A673 (cell line): ENCODE data around the gene TFR2. TPM values are rescaled to one million over a fixed set of nuclear protein-coding genes. Genes with fewer than 3 reads are reported as not detected.

ENCODE experiments used
- BruUV-seq: library from RNA; stranded (reverse); fragments of 400-500 nt; replicated peaks from 2 replicates; lab custom pipeline; 2021; lab: Mats Ljungman, UMichigan
- CTCF ChIA-PET: fragments of 300-600 bp; sonication (Branson Sonifier 250); formaldehyde crosslinking; loops from one replicate; lab custom pipeline; 2022; ENCODE audit warnings: antibody characterized with exemption; lab: Charles Lee
- POLR2A ChIA-PET: fragments of 300-600 bp; sonication (Branson Sonifier 250); formaldehyde crosslinking; loops from one replicate; lab custom pipeline; 2022; ENCODE audit warnings: antibody characterized with exemption; ENCODE audit not compliant: low non-redundant PET; lab: Charles Lee
- DNase-seq: peaks from one replicate; pipeline ENCODE4 v3.0.0-alpha.2; 2015; ENCODE audit warnings: low spot score
- H3K27ac ChIP-seq: fragments of 200-600 bp; sonication (generic); 2 replicates; pipeline ENCODE4 v1.5.1; 2016; ENCODE audit warnings: mixed run types, low read depth, mild to moderate bottlenecking, mixed read lengths, antibody characterized with exemption, low read length; ENCODE audit not compliant: poor library complexity, severe bottlenecking
- H3K27me3 ChIP-seq: fragments of 200-600 bp; sonication (generic); replicated peaks from 2 replicates; pipeline ENCODE4 v1.6.1; 2017; ENCODE audit warnings: mixed run types, low read depth, mild to moderate bottlenecking, mixed read lengths, antibody characterized with exemption, low read length; ENCODE audit not compliant: insufficient read depth, poor library complexity
- H3K36me3 ChIP-seq: fragments of 200-600 bp; sonication (generic); 2 replicates; pipeline ENCODE4 v1.6.1; 2016; ENCODE audit warnings: mixed run types, mild to moderate bottlenecking, mixed read lengths, antibody characterized with exemption, low read length; ENCODE audit not compliant: insufficient read depth, poor library complexity, severe bottlenecking
- H3K4me1 ChIP-seq: fragments of 200-600 bp; sonication (generic); 2 replicates; pipeline ENCODE4 v1.6.1; 2017; ENCODE audit warnings: mixed run types, mild to moderate bottlenecking, mixed read lengths, antibody characterized with exemption, low read length; ENCODE audit not compliant: insufficient read depth, poor library complexity, severe bottlenecking
- H3K4me3 ChIP-seq: fragments of 200-600 bp; sonication (generic); 2 replicates; pipeline ENCODE4 v1.5.1; 2016; ENCODE audit warnings: low read depth, mixed run types, mild to moderate bottlenecking, mixed read lengths, low read length; ENCODE audit not compliant: poor library complexity, severe bottlenecking
- H3K9me3 ChIP-seq: fragments of 200-600 bp; sonication (generic); 2 replicates; pipeline ENCODE4 v1.6.1; 2016; ENCODE audit warnings: mixed run types, low read depth, mild to moderate bottlenecking, mixed read lengths, antibody characterized with exemption, low read length; ENCODE audit not compliant: poor library complexity, severe bottlenecking
- EZH2 ChIP-seq: fragments of 200-600 bp; sonication (generic); IDR thresholded peaks from 2 replicates; pipeline ENCODE4 v1.6.1; 2017; ENCODE audit warnings: borderline replicate concordance, low read depth, mild to moderate bottlenecking, mixed read lengths, antibody characterized with exemption, low read length; ENCODE audit not compliant: poor library complexity, severe bottlenecking
- intact Hi-C: fragments of 100-400 bp; cut with micrococcal nuclease; formaldehyde crosslinking; loops from one replicate; pipeline ENCODE4 v1.10.0; 2022; ENCODE audit not compliant: unreplicated experiment
- total RNA-seq: library from RNA; stranded (reverse); gene quantifications from 2 replicates; pipeline ENCODE4 v1.2.3, GENCODE V29; 2021
- TF ChIP-seq, protein P1 (sequence below): fragments of 300-800, 200-600 bp; sonication (generic); conservative IDR thresholded peaks from 2 replicates; pipeline ENCODE4 v1.5.1; 2017; ENCODE audit warnings: low read depth, mild to moderate bottlenecking, antibody characterized with exemption, low read length, moderate library complexity, mixed read lengths

Gene TFR2
- total RNA-seq, 1 experiment from 2014 or later, result 2.0 TPM

DNA sequence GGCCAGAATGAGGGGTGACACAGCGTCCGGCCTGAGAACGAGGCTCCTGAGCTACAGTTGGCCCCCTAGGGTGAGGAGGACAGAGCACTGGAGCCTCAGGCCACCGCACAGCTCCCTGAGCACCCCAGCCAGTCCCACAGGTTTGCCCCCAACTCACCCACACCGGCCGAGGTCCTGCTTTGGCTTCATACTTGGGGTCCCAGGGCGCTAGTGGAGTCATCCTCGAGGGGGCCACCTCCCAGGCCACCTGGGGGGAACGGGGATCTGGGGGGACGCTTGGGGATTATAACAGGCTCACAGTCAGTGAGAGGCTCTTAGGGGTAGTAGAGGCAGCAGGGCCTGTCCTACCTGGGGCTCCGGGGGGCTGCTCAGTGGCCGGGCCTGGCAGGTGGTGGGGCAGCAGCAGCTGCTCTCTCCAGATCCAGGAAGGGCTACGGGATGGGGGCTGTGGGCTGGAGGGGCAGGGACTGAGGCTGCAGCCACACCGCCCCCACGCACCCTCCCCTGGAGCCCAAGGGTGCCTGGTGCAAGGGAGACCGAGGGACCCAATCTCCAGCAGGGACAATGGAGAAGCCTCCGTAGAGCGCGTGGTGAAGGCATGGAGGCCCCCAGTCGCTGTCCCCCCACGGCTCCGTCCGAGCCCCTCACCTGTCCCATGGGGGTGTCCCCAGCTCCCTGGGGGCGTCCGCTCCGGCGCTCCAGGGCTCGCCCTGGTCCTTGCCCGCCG lies 68.2 kb downstream of the TFR2 start:
- peaks cover 14% of the 10 kb centered on the region for H3K4me1 ChIP-seq
- no TSS peak for BruUV-seq

DNA sequence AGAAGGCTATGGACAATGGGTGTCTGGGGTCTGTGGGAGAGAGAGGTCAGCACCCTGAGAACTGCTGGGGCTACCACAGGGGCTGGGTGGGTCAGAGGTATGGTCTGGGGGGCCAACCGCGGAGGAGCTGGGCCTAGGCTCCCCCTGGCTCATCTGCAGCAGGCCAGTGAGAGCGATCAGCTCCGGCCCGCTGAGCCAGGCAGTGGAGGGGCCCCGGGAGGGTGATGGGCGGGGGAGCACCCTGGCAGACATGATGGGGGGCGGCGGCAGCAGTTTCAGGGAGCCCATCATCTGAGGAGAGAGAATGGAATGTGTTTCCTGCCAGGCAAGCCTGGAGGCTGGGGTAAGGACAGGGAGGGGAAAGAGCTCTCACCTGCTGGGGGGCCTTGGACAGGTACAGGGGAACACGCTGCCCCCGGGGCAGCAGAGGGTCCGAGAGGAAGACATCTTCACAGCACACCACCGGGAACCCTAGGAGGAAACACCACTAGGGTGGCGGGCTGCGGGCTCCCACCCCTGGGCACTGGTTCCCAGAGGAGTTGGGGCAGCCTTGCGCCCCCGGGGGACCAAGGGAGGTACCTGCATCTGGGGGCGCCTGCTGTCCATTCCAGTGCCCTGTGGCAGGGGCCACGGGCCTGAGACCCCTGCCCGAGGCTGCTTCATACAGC lies 68.9 kb downstream of the TFR2 start:
- H3K4me3 ChIP-seq, result no peak overlapping the region
- H3K4me1 ChIP-seq, result peaks cover 14% of the 10 kb centered on the region
- BruUV-seq, result no TSS peak
- TF ChIP-seq, protein P1, sequence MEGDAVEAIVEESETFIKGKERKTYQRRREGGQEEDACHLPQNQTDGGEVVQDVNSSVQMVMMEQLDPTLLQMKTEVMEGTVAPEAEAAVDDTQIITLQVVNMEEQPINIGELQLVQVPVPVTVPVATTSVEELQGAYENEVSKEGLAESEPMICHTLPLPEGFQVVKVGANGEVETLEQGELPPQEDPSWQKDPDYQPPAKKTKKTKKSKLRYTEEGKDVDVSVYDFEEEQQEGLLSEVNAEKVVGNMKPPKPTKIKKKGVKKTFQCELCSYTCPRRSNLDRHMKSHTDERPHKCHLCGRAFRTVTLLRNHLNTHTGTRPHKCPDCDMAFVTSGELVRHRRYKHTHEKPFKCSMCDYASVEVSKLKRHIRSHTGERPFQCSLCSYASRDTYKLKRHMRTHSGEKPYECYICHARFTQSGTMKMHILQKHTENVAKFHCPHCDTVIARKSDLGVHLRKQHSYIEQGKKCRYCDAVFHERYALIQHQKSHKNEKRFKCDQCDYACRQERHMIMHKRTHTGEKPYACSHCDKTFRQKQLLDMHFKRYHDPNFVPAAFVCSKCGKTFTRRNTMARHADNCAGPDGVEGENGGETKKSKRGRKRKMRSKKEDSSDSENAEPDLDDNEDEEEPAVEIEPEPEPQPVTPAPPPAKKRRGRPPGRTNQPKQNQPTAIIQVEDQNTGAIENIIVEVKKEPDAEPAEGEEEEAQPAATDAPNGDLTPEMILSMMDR, result no peak
- no peak for TF ChIP-seq EZH2
- no peaks in the 10 kb centered on the region for H3K27me3 ChIP-seq
- no peaks in the 10 kb centered on the region for H3K9me3 ChIP-seq
- ChIA-PET CTCF (no interaction called here), POLR2A (no interaction called here)
- H3K36me3 ChIP-seq, result peaks cover 7% of the 10 kb centered on the region
- intact Hi-C loops, result no loop called here
- H3K27ac ChIP-seq, result no peak overlapping the region
- no peak for DNase-seq

More for the DNA sequence above, 68.2 kb downstream of the TFR2 start:
- H3K27me3 ChIP-seq, result no peaks in the 10 kb centered on the region
- no peak for DNase-seq
- intact Hi-C loops, result no loop called here
- no peak overlapping the region for H3K27ac ChIP-seq
- CTCF ChIA-PET, result interaction anchor here (0.6 kb wide), 1 partner anchor 9 kb away, joined by 5 read pairs; no protein-coding TSS in a partner anchor
- POLR2A ChIA-PET, result no interaction called here
- H3K9me3 ChIP-seq, result no peaks in the 10 kb centered on the region
- TF ChIP-seq, protein P1, result no peak
- no peak for TF ChIP-seq EZH2
- H3K36me3 ChIP-seq, result peaks cover 7% of the 10 kb centered on the region
- H3K4me3 ChIP-seq, result no peak overlapping the region

GRCh38 chr7:100571829-100572116 lies 69.6 kb downstream of the TFR2 start:
- POLR2A ChIA-PET, result no interaction called here
- CTCF ChIA-PET, result no interaction called here
- H3K9me3 ChIP-seq, result no peaks in the 10 kb centered on the region
- no TSS peak for BruUV-seq
- no peaks in the 10 kb centered on the region for H3K27me3 ChIP-seq
- no peak for DNase-seq
- no peak for TF ChIP-seq EZH2
- TF ChIP-seq, protein P1, result no peak
- no peak overlapping the region for H3K4me3 ChIP-seq
- intact Hi-C loops, result no loop called here
- H3K27ac ChIP-seq, result no peak overlapping the region
- peaks cover 14% of the 10 kb centered on the region for H3K4me1 ChIP-seq
- H3K36me3 ChIP-seq, result peaks cover 5% of the 10 kb centered on the region
